ENCODE data around the gene MSI2. TPM values are rescaled to one million over a fixed set of nuclear protein-coding genes. Genes with fewer than 3 reads are reported as not detected.

The MSI2 gene
- total RNA-seq, 4 donors from 2014 or later, result 60.7 to 101 (median 70.9) TPM

GRCh38 chr17:57456622-57457021 lies 200.3 kb downstream of the MSI2 start:
- TF ChIP-seq CTCF (IDR thresholded peaks at IDR 0.05) (no peak), POLR2A (IDR thresholded peaks at IDR 0.05) (no peak)
- no peak for DNase-seq
- intact Hi-C loops (cut with DNase I), result no loop called here
- no peaks in the 10 kb centered on the region for H3K9me3 ChIP-seq
- H3K4me1 ChIP-seq, result peaks cover 14 to 36% of the 10 kb centered on the region in 2 donors
- H3K4me3 ChIP-seq (replicated peaks in 1 of 3), result no peak overlapping the region
- 88 to 94% methylated on average over 3 of the region's 3 CpGs for WGBS, 2 donors
- no peaks in the 10 kb centered on the region for H3K27me3 ChIP-seq
- no peaks in the 10 kb centered on the region for H3K36me3 ChIP-seq
- H3K27ac ChIP-seq, result no peak overlapping the region

- DNase-seq, result no peak
- H3K4me3 ChIP-seq (replicated peaks in 1 of 3), result no peak overlapping the region
- H3K36me3 ChIP-seq, result no peaks in the 10 kb centered on the region
- TF ChIP-seq POLR2A (IDR thresholded peaks at IDR 0.05), result no peak
- TF ChIP-seq CTCF (IDR thresholded peaks at IDR 0.05), result no peak
- H3K27me3 ChIP-seq, result no peaks in the 10 kb centered on the region
- peaks cover 14 to 42% of the 10 kb centered on the region in 2 donors for H3K4me1 ChIP-seq
- H3K27ac ChIP-seq, result no peak overlapping the region
- intact Hi-C loops (cut with DNase I), result no loop called here
- no peaks in the 10 kb centered on the region for H3K9me3 ChIP-seq
- 95% methylated on average over 2 of the region's 2 CpGs for WGBS, 2 donors
These were observed 200.9 kb downstream of the MSI2 start for GRCh38 chr17:57457188-57457587.

GRCh38 chr17:57458718-57459285 lies 202.5 kb downstream of the MSI2 start:
- Histone ChIP-seq H3K9me3 (no peaks in the 10 kb centered on the region), H3K4me1 (peaks cover 26 to 55% of the 10 kb centered on the region in 2 donors), H3K36me3 (no peaks in the 10 kb centered on the region), H3K27me3 (no peaks in the 10 kb centered on the region), H3K27ac (no peak overlapping the region), H3K4me3 (replicated peaks in 1 of 3) (no peak overlapping the region)
- 81 to 84% methylated on average over 9 of the region's 9 CpGs for WGBS, 2 donors
- intact Hi-C loops (cut with DNase I), result no loop called here
- DNase-seq, result no peak
- TF ChIP-seq POLR2A (IDR thresholded peaks at IDR 0.05), result no peak
- TF ChIP-seq CTCF (IDR thresholded peaks at IDR 0.05), result no peak

- no peaks in the 10 kb centered on the region for H3K36me3 ChIP-seq
- H3K4me1 ChIP-seq, result peaks cover 32 to 58% of the 10 kb centered on the region in 2 donors
- intact Hi-C loops (cut with DNase I), result no loop called here
- TF ChIP-seq POLR2A (IDR thresholded peaks at IDR 0.05) (no peak), CTCF (IDR thresholded peaks at IDR 0.05) (no peak)
- no peak overlapping the region for H3K4me3 ChIP-seq (replicated peaks in 1 of 3)
- no peak for DNase-seq
- no peaks in the 10 kb centered on the region for H3K9me3 ChIP-seq
- H3K27ac ChIP-seq, result no peak overlapping the region
- WGBS, 2 donors, result 81 to 86% methylated on average over 12 of the region's 12 CpGs
- H3K27me3 ChIP-seq, result no peaks in the 10 kb centered on the region
These were observed 203.1 kb downstream of the MSI2 start for GRCh38 chr17:57459286-57459915.

GRCh38 chr17:57461082-57461481 lies 204.8 kb downstream of the MSI2 start:
- intact Hi-C loops (cut with DNase I), result no loop called here
- Histone ChIP-seq H3K9me3 (no peaks in the 10 kb centered on the region), H3K27ac (no peak overlapping the region), H3K4me1 (peaks cover 35 to 60% of the 10 kb centered on the region in 2 donors), H3K36me3 (no peaks in the 10 kb centered on the region), H3K4me3 (replicated peaks in 1 of 3) (no peak overlapping the region), H3K27me3 (no peaks in the 10 kb centered on the region)
- DNase-seq, result no peak
- WGBS, 2 donors, result 87 to 88% methylated on average over 6 of the region's 6 CpGs
- TF ChIP-seq CTCF (IDR thresholded peaks at IDR 0.05) (no peak), POLR2A (IDR thresholded peaks at IDR 0.05) (no peak)

Data from thyroid gland (tissue), 4 donors.